ENCODE measurements around the gene PPP2R2C. TPM values are rescaled to one million over a fixed set of nuclear protein-coding genes. Genes with fewer than 3 reads are reported as not detected.

Gene PPP2R2C
- total RNA-seq, 2 experiments from 2014 or later = not detected

DNA sequence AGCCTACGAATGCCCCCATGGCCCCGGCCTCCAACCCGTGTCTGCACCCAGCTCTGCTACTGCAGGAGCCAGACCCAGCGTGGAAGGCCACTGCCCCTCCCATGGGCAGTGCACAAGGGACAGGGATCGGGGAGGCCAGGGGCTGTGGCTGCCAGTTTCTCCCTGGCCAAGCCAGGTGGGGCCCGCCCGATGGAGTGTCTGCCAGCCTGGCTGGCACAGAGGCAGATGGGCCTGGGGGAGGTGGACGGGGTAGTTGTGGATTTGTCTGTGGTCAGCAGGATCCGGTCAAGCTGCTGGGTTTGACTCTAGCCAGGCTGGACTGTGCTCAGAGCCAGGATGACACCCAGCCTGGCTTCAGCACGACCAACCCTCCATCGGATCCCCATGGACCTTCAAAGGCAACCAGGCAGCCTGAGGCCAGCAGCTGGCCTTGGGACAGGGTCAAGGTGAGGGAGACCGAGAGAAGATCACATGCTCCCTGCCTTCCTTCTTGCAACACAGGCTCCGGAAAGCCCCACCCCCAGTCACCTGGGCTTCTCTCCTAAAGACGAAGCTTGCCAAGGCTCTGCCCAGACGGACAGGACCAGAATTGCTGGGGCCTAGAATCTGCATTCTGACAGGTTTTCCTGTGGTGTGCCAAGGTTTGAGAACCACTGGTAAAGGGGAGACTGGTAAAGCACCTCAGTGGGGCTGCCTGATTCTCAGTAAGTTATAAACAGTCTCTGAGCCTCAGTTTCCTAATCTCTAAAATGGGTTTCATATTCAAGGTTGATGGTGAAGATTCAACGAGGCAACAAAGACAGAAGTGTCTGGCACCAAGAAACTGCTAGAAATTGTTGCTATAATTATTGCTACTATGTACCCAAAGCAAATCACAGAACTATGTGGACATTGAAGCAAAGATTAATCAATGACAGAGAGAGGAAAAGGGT is 78.6 kb downstream of the PPP2R2C start:
- ChIA-PET CTCF (ENCODE audit: unreplicated experiment) (no interaction called here), POLR2A (no interaction called here)
- no peaks in the 10 kb centered on the region for H3K4me1 ChIP-seq (ENCODE audit: insufficient read depth, low read length, poor library complexity, severe bottlenecking)
- intact Hi-C loops (cut with micrococcal nuclease; ENCODE audit: unreplicated experiment) = loop anchor here (10.0 kb wide), 1 partner anchor 151 kb away; no protein-coding TSS in a partner anchor
- no peak overlapping the region for H3K4me2 ChIP-seq (ENCODE audit: low read length)
- H4K20me1 ChIP-seq (ENCODE audit: insufficient read depth, low read length) = no peaks in the 10 kb centered on the region
- no peak overlapping the region for H3K27ac ChIP-seq (ENCODE audit: low read depth, low read length, poor library complexity, severe bottlenecking)
- H3K36me3 ChIP-seq (ENCODE audit: insufficient read depth, low read length) = no peaks in the 10 kb centered on the region
- no peak for TF ChIP-seq EZH2phosphoT487 (IDR thresholded peaks at IDR 0.05; ENCODE audit: borderline replicate concordance, low read depth, low read length)
- TF ChIP-seq, protein P1, sequence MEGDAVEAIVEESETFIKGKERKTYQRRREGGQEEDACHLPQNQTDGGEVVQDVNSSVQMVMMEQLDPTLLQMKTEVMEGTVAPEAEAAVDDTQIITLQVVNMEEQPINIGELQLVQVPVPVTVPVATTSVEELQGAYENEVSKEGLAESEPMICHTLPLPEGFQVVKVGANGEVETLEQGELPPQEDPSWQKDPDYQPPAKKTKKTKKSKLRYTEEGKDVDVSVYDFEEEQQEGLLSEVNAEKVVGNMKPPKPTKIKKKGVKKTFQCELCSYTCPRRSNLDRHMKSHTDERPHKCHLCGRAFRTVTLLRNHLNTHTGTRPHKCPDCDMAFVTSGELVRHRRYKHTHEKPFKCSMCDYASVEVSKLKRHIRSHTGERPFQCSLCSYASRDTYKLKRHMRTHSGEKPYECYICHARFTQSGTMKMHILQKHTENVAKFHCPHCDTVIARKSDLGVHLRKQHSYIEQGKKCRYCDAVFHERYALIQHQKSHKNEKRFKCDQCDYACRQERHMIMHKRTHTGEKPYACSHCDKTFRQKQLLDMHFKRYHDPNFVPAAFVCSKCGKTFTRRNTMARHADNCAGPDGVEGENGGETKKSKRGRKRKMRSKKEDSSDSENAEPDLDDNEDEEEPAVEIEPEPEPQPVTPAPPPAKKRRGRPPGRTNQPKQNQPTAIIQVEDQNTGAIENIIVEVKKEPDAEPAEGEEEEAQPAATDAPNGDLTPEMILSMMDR (conservative IDR thresholded peaks at IDR 0.05; ENCODE audit: low read length) = no peak
- H3K4me3 ChIP-seq (ENCODE audit: low read depth, low read length, poor library complexity, severe bottlenecking) = no peak overlapping the region
- no peaks in the 10 kb centered on the region for H3K79me2 ChIP-seq (ENCODE audit: insufficient read depth, low read depth, low read length)
- H2AFZ ChIP-seq (ENCODE audit: low read length) = no peak overlapping the region
- H3K9me3 ChIP-seq (ENCODE audit: low read length) = no peaks in the 10 kb centered on the region
- H3K9me2 ChIP-seq (ENCODE audit: insufficient read depth, low read length) = no peaks in the 10 kb centered on the region
- no TSS peak for BruUV-seq (replicated peaks)
- no peak for DNase-seq (ENCODE audit: low spot score)

DNA sequence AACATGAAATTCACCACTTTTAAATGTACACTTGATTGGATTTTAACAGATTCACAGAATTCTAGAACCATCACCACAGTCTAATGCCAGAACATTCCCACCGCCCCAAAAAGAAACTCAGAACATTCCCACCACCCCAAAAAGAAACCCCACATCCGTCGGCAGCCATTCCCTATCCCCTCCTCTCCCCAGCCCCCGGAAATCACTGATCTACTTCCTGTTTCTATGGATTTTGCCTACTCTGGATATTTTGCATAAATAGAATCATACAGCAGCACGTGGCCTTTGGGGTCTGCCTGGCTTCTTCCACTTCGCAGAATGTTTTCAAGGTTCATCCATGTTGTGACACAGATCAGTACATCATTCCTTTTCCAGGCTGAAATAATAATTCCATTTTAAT is 79.3 kb downstream of the PPP2R2C start:
- Histone ChIP-seq H3K27ac (ENCODE audit: low read depth, low read length, poor library complexity, severe bottlenecking) (no peak overlapping the region), H3K4me2 (ENCODE audit: low read length) (no peak overlapping the region), H3K9me3 (ENCODE audit: low read length) (no peaks in the 10 kb centered on the region), H3K4me3 (ENCODE audit: low read depth, low read length, poor library complexity, severe bottlenecking) (no peak overlapping the region), H4K20me1 (ENCODE audit: insufficient read depth, low read length) (no peaks in the 10 kb centered on the region), H3K36me3 (ENCODE audit: insufficient read depth, low read length) (no peaks in the 10 kb centered on the region), H3K79me2 (ENCODE audit: insufficient read depth, low read depth, low read length) (no peaks in the 10 kb centered on the region), H3K9me2 (ENCODE audit: insufficient read depth, low read length) (no peaks in the 10 kb centered on the region), H3K4me1 (ENCODE audit: insufficient read depth, low read length, poor library complexity, severe bottlenecking) (no peaks in the 10 kb centered on the region), H2AFZ (ENCODE audit: low read length) (no peak overlapping the region)
- TF ChIP-seq, protein P1 (conservative IDR thresholded peaks at IDR 0.05; ENCODE audit: low read length) = no peak
- TF ChIP-seq EZH2phosphoT487 (IDR thresholded peaks at IDR 0.05; ENCODE audit: borderline replicate concordance, low read depth, low read length) = no peak
- ChIA-PET POLR2A (interaction anchor here (0.8 kb wide), 1 partner anchor 34 kb away, joined by 4 read pairs; no protein-coding TSS in a partner anchor), CTCF (ENCODE audit: unreplicated experiment) (no interaction called here)
- no TSS peak for BruUV-seq (replicated peaks)
- intact Hi-C loops (cut with micrococcal nuclease; ENCODE audit: unreplicated experiment) = loop anchor here (10.0 kb wide), 1 partner anchor 152 kb away; no protein-coding TSS in a partner anchor
- no peak for DNase-seq (ENCODE audit: low spot score)

- H3K36me3 ChIP-seq (ENCODE audit: insufficient read depth, low read length) = no peaks in the 10 kb centered on the region
- intact Hi-C loops (cut with micrococcal nuclease; ENCODE audit: unreplicated experiment) = loop anchor here (10.0 kb wide), 1 partner anchor 152 kb away; no protein-coding TSS in a partner anchor
- H3K79me2 ChIP-seq (ENCODE audit: insufficient read depth, low read depth, low read length) = no peaks in the 10 kb centered on the region
- TF ChIP-seq, protein P1 (conservative IDR thresholded peaks at IDR 0.05; ENCODE audit: low read length) = no peak
- TF ChIP-seq EZH2phosphoT487 (IDR thresholded peaks at IDR 0.05; ENCODE audit: borderline replicate concordance, low read depth, low read length) = no peak
- no peak overlapping the region for H3K4me2 ChIP-seq (ENCODE audit: low read length)
- ChIA-PET CTCF (ENCODE audit: unreplicated experiment) (no interaction called here), POLR2A (interaction anchor here (0.8 kb wide), 1 partner anchor 33 kb away, joined by 4 read pairs; no protein-coding TSS in a partner anchor)
- H4K20me1 ChIP-seq (ENCODE audit: insufficient read depth, low read length) = no peaks in the 10 kb centered on the region
- no TSS peak for BruUV-seq (replicated peaks)
- H3K4me1 ChIP-seq (ENCODE audit: insufficient read depth, low read length, poor library complexity, severe bottlenecking) = no peaks in the 10 kb centered on the region
- no peak overlapping the region for H3K27ac ChIP-seq (ENCODE audit: low read depth, low read length, poor library complexity, severe bottlenecking)
- no peak for DNase-seq (ENCODE audit: low spot score)
- H2AFZ ChIP-seq (ENCODE audit: low read length) = no peak overlapping the region
- no peak overlapping the region for H3K4me3 ChIP-seq (ENCODE audit: low read depth, low read length, poor library complexity, severe bottlenecking)
- no peaks in the 10 kb centered on the region for H3K9me2 ChIP-seq (ENCODE audit: insufficient read depth, low read length)
- H3K9me3 ChIP-seq (ENCODE audit: low read length) = no peaks in the 10 kb centered on the region
Observed at GRCh38 chr4:6392407-6392806, 80.0 kb downstream of the PPP2R2C start.

All from OCI-LY7 (cell line).